A549 (cell line): ENCODE results near the gene DNASE1L1. TPM values are rescaled to one million over a fixed set of nuclear protein-coding genes. Genes with fewer than 3 reads are reported as not detected.

Source experiments
- ATAC-seq, 2 experiments: fragments of 200-7000 bp in 1 of 2; fragments of >200 bp in 1 of 2; cut with Nextera tagmentation in 1 of 2; cut with Tn5 transposase in 1 of 2; 3 replicates each; pipeline versions ENCODE4 v1.8.0 to v1.9.1; 2018 to 2020; ENCODE audit warnings: mild to moderate bottlenecking in 1 of 2, moderate library complexity in 1 of 2
- CTCF ChIA-PET: fragments of 300-600 bp; sonication (Branson Sonifier 250); formaldehyde crosslinking; extraction: SDS; loops from one replicate; lab custom pipeline; 2021; ENCODE audit warnings: antibody characterized with exemption, inconsistent platforms; lab: Yijun Ruan, JAX
- POLR2A ChIA-PET: fragments of 350-600 bp; formaldehyde crosslinking; extraction: SDS; loops from one replicate; lab custom pipeline; 2021; ENCODE audit warnings: antibody characterized with exemption, inconsistent platforms; lab: Yijun Ruan, JAX
- DNase-seq, 2 experiments: peaks; one replicate each; pipeline versions ENCODE4 v3.0.0 to v3.0.0-alpha.2; 2011 to 2016; ENCODE audit warnings: low read depth in 1 of 2, low spot score in 1 of 2
- FAIRE-seq: peaks from 2 replicates; lab custom pipeline; 2011; peaks lifted over from hg19 to GRCh38; lab: Jason Lieb, UNC
- H3K27ac ChIP-seq, 2 experiments: fragments of >200 bp; sonication (Bioruptor Twin); formaldehyde crosslinking; 3 replicates each; pipeline ENCODE4 v1.5.1; 2016 to 2017
- H3K4me1 ChIP-seq: fragments of >200 bp; sonication (Bioruptor Twin); formaldehyde crosslinking; 3 replicates; pipeline ENCODE4 v1.6.1; 2016
- H3K4me2 ChIP-seq: fragments of >200 bp; sonication (Bioruptor Twin); formaldehyde crosslinking; 3 replicates; pipeline ENCODE4 v1.6.1; 2016
- H3K4me3 ChIP-seq: fragments of >200 bp; sonication (Bioruptor Twin); formaldehyde crosslinking; 3 replicates; pipeline ENCODE4 v1.5.1; 2016
- H3K9me3 ChIP-seq: fragments of >200 bp; sonication (Bioruptor Twin); formaldehyde crosslinking; 3 replicates; pipeline ENCODE4 v1.6.1; 2016
- BCL3 ChIP-seq: fragments of >200 bp; sonication (Bioruptor Twin); formaldehyde crosslinking; IDR thresholded peaks from 3 replicates; pipeline ENCODE4 v1.6.1; 2016
- BHLHE40 ChIP-seq: IDR thresholded peaks from 2 replicates; pipeline ENCODE4 v1.6.1; 2012; ENCODE audit warnings: low read depth, low read length, inconsistent platforms
- CHD2 ChIP-seq: fragments of 150-350 bp; IDR thresholded peaks from 2 replicates; pipeline ENCODE4 v1.6.1; 2014; ENCODE audit warnings: low read length; ENCODE audit not compliant: partially characterized antibody
- E2F6 ChIP-seq: IDR thresholded peaks from 2 replicates; pipeline ENCODE4 v1.6.1; 2012; ENCODE audit warnings: low read depth, borderline replicate concordance
- ELK1 ChIP-seq: fragments of 150-350 bp; IDR thresholded peaks from 2 replicates; pipeline ENCODE4 v1.6.1; 2014; ENCODE audit warnings: low read depth, mild to moderate bottlenecking, low read length
- ESRRA ChIP-seq: fragments of 150-350 bp; IDR thresholded peaks from 2 replicates; pipeline ENCODE4 v1.6.1; 2014; ENCODE audit warnings: mild to moderate bottlenecking, low read length, borderline replicate concordance
- FOXS1 ChIP-seq: fragments of 250-450 bp; sonication (Bioruptor Pico); IDR thresholded peaks from 2 replicates; pipeline ENCODE4 v1.5.0; 2020; ENCODE audit warnings: mild to moderate bottlenecking, moderate library complexity
- HEYL ChIP-seq: fragments of 250-450 bp; sonication (Bioruptor Pico); IDR thresholded peaks from 2 replicates; pipeline ENCODE4 v1.8.0; 2021; ENCODE audit warnings: mild to moderate bottlenecking, moderate library complexity
- HMGXB4 ChIP-seq: fragments of 250-450 bp; sonication (Bioruptor Pico); IDR thresholded peaks from 2 replicates; pipeline ENCODE4 v1.5.0; 2021; ENCODE audit warnings: mild to moderate bottlenecking, moderate library complexity, borderline replicate concordance
- JUN ChIP-seq, 2 experiments: fragments of >200 bp; sonication (Bioruptor Twin); formaldehyde crosslinking; IDR thresholded peaks; 2 replicates in 1 of 2; 3 replicates in 1 of 2; pipeline ENCODE4 v1.6.1; 2016 to 2017
- JUNB ChIP-seq: fragments of >200 bp; sonication (Bioruptor Twin); formaldehyde crosslinking; IDR thresholded peaks from 2 replicates; pipeline ENCODE4 v1.6.1; 2016
- NPAS2 ChIP-seq: fragments of 250-450 bp; sonication (Bioruptor Pico); IDR thresholded peaks from 2 replicates; pipeline ENCODE4 v1.8.0; 2022; ENCODE audit warnings: mild to moderate bottlenecking, moderate library complexity, borderline replicate concordance
- NR3C1 ChIP-seq: fragments of >200 bp; sonication (Bioruptor Twin); formaldehyde crosslinking; IDR thresholded peaks from 3 replicates; pipeline ENCODE4 v1.6.1; 2017
- PBX3 ChIP-seq: IDR thresholded peaks from 2 replicates; pipeline ENCODE4 v1.6.1; 2012
- POLR2AphosphoS2 ChIP-seq: conservative IDR thresholded peaks from 2 replicates; pipeline ENCODE4 v1.6.1; 2012; ENCODE audit warnings: low read length, improper control_type of control experiment, inconsistent platforms
- REST ChIP-seq: fragments of 200-600 bp; sonication (generic); IDR thresholded peaks from 2 replicates; pipeline ENCODE4 v1.6.1; 2016; ENCODE audit warnings: antibody characterized with exemption, mild to moderate bottlenecking, moderate library complexity
- SMC3 ChIP-seq: fragments of >200 bp; sonication (Bioruptor Twin); formaldehyde crosslinking; IDR thresholded peaks from 3 replicates; pipeline ENCODE4 v1.6.1; 2018; ENCODE audit warnings: inconsistent platforms
- USF2 ChIP-seq: fragments of 450-650 bp; IDR thresholded peaks from 2 replicates; pipeline ENCODE4 v1.6.1; 2014; ENCODE audit warnings: antibody characterized with exemption
- ZSCAN20 ChIP-seq: fragments of 250-450 bp; sonication (Bioruptor Pico); IDR thresholded peaks from 2 replicates; pipeline ENCODE4 v1.8.0; 2022; ENCODE audit warnings: mild to moderate bottlenecking, moderate library complexity
- WGBS: methylation state at CpG from one replicate; pipeline ENCODE4 v1.1.6; 2017; ENCODE audit errors: missing lambda C conversion rate; 5-methylcytosine and 5-hydroxymethylcytosine counted together
- polyA plus RNA-seq, 4 experiments: library from polyadenylated mRNA; depleted of rRNA in 3 of 4; stranded (reverse); fragments of >200 nt; fragmentation: RNase III in 1 of 4; extraction: RNeasy Plus Mini Kit Qiagen cat#74134 plus additional on column Dnase treatment in 1 of 4; gene quantifications; 2 replicates in 3 of 4; 3 replicates in 1 of 4; pipeline ENCODE4 v1.2.3, GENCODE V29; 2011 to 2017

DNASE1L1 gene
- polyA plus RNA-seq, 2 of the 4 experiments (the other 2 are of a cell fraction), result 14.3 to 24.5 TPM

- CTCF ChIA-PET, result interaction anchor here (1.7 kb wide), 1 partner anchor 17 kb away, joined by 8 read pairs; no protein-coding TSS in a partner anchor
- peaks cover 27% of the 10 kb centered on the region for H3K4me1 ChIP-seq
- H3K9me3 ChIP-seq, result no peaks in the 10 kb centered on the region
- DNase-seq (no peak), ATAC-seq (no peak), FAIRE-seq (no peak)
- H3K27ac ChIP-seq, result peak overlapping the region; percentile 86 to 96
- TF ChIP-seq ZSCAN20 (CRISPR knock-in tag) (no peak), REST (no peak), ESRRA (no peak), FOXS1 (no peak), HEYL (CRISPR knock-in tag) (no peak), NR3C1 (no peak), NPAS2 (CRISPR knock-in tag) (no peak), ELK1 (no peak), USF2 (no peak), BHLHE40 (no peak), CHD2 (no peak), JUN (IDR thresholded peaks at IDR 0.05) (no peak), HMGXB4 (no peak), SMC3 (no peak), BCL3 (no peak), PBX3 (no peak), JUNB (no peak), POLR2AphosphoS2 (no peak), E2F6 (no peak)
- WGBS, result 63% methylated on average over 2 of the region's 13 CpGs
- POLR2A ChIA-PET, result interaction anchor here (1.6 kb wide), 1 partner anchor 9 kb away, joined by 11 read pairs; no protein-coding TSS in a partner anchor
- H3K4me2 ChIP-seq, result peak overlapping the region; percentile 98
- peak overlapping the region; percentile 91 for H3K4me3 ChIP-seq
These were observed 28.9 kb downstream of the DNASE1L1 start for GRCh38 chrX:154380153-154380552.
